Stomach (tissue), 9 donors: ENCODE results near the gene MIPOL1. TPM values are rescaled to one million over a fixed set of nuclear protein-coding genes. Genes with fewer than 3 reads are reported as not detected.

ENCODE experiments used
- DNase-seq, 2 donors: peaks; one replicate each; pipeline versions ENCODE4 v3.0.0 to v3.0.0-alpha.2; 2013 to 2019
- H3K27ac ChIP-seq, 5 donors: fragments of 200-600 bp in 4 of 5; sonication (generic) in 4 of 5; one replicate each; pipeline ENCODE4 v1.5.1; 2013 to 2019; ENCODE audit warnings: mild to moderate bottlenecking in 1 of 5, moderate library complexity in 1 of 5
- H3K27me3 ChIP-seq, 3 donors: fragments of 200-600 bp; sonication (generic); one replicate each; pipeline ENCODE4 v1.5.1; 2017 to 2019; ENCODE audit warnings: mixed run types in 1 of 3
- H3K36me3 ChIP-seq, 4 donors: fragments of 200-600 bp; sonication (generic); 1 replicate in 3 of 4; 2 replicates in 1 of 4; pipeline ENCODE4 v1.5.1; 2016 to 2019
- H3K4me1 ChIP-seq, 4 donors: fragments of 200-600 bp; sonication (generic); one replicate each; pipeline ENCODE4 v1.5.1; 2016 to 2019
- H3K4me3 ChIP-seq, 4 donors: fragments of 200-600 bp; sonication (generic) in 3 of 4; one replicate each; pipeline ENCODE4 v1.5.1; 2016 to 2019; ENCODE audit warnings: mild to moderate bottlenecking in 1 of 4
- H3K9me3 ChIP-seq, 4 donors: fragments of 200-600 bp; sonication (generic); one replicate each; pipeline ENCODE4 v1.5.1; 2016 to 2019
- CTCF ChIP-seq, 7 experiments: fragments of 450-650 bp in 4 of 7; fragments of 200-600 bp in 3 of 7; sonication (generic) in 3 of 7; IDR thresholded peaks; one replicate each; pipeline ENCODE4 v1.5.1; 2016 to 2019; ENCODE audit warnings: antibody characterized with exemption in 7 of 7, control low read depth in 2 of 7, mild to moderate bottlenecking in 1 of 7
- EP300 ChIP-seq: sonication (generic); formaldehyde crosslinking; IDR thresholded peaks from one replicate; pipeline ENCODE4 v1.6.1; 2017; ENCODE audit warnings: antibody characterized with exemption
- POLR2A ChIP-seq, 4 donors: fragments of 450-650 bp; IDR thresholded peaks; one replicate each; pipeline ENCODE4 v1.6.1; 2016; ENCODE audit warnings: antibody characterized with exemption in 4 of 4, control low read depth in 2 of 4, mild to moderate bottlenecking in 1 of 4, moderate library complexity in 1 of 4
- POLR2AphosphoS5 ChIP-seq, 3 donors: sonication (generic); formaldehyde crosslinking; IDR thresholded peaks; one replicate each; pipeline ENCODE4 v1.6.1; 2016; ENCODE audit warnings: antibody characterized with exemption in 3 of 3
- WGBS, 5 donors: extraction: QIAGEN DNeasy Blood & Tissue Kit in 3 of 5; methylation state at CpG; one replicate each; pipeline versions ENCODE4 v1.1.5 to v1.1.7; 2013 to 2018; 5-methylcytosine and 5-hydroxymethylcytosine counted together
- intact Hi-C: fragments of 100-400 bp; cut with DNase I; formaldehyde crosslinking; loops from one replicate; pipeline ENCODE4 v1.15.1; 2023; ENCODE audit warnings: low total_unique reads
- polyA plus RNA-seq, 3 donors: library from polyadenylated mRNA; stranded (reverse); fragments of 200-250 nt; gene quantifications; one replicate each; pipeline ENCODE4 v1.2.3, GENCODE V29; 2013
- total RNA-seq, 5 donors: library from RNA; depleted of rRNA; stranded (reverse); fragments of >200 nt; gene quantifications; one replicate each; pipeline versions ENCODE4 v1.1.0 to v1.2.3, GENCODE V29; 2014 to 2016
- donor health status: healthy with polysubstance abuse.
- donor health status: Bipolar disorder and iron deficiency.
- donor health status: healthy.

Gene MIPOL1
- total and polyA plus RNA-seq, 8 donors: 2.2 to 133 (median 15.8) TPM

GRCh38 chr14:37411079-37411735 lies 213.5 kb downstream of the MIPOL1 start:
- intact Hi-C loops: no loop called here
- Histone ChIP-seq H3K27ac (no peak overlapping the region), H3K36me3 (no peaks in the 10 kb centered on the region), H3K9me3 (no peaks in the 10 kb centered on the region), H3K27me3 (no peaks in the 10 kb centered on the region), H3K4me1 (no peaks in the 10 kb centered on the region), H3K4me3 (no peak overlapping the region)
- TF ChIP-seq POLR2AphosphoS5 (IDR thresholded peaks at IDR 0.05) (no peak), EP300 (no peak), POLR2A (IDR thresholded peaks at IDR 0.05) (no peak), CTCF (IDR thresholded peaks at IDR 0.05) (no peak)
- DNase-seq: no peak
- WGBS, 5 donors: 80 to 85% (median 81%) methylated on average over 3 of the region's 3 CpGs

- no peak overlapping the region for H3K4me3 ChIP-seq
- no peak for DNase-seq
- no peak for TF ChIP-seq POLR2AphosphoS5 (IDR thresholded peaks at IDR 0.05)
- TF ChIP-seq CTCF (IDR thresholded peaks at IDR 0.05): no peak
- TF ChIP-seq POLR2A (IDR thresholded peaks at IDR 0.05): no peak
- TF ChIP-seq EP300: no peak
- H3K36me3 ChIP-seq: no peaks in the 10 kb centered on the region
- WGBS, 5 donors: 89 to 95% (median 93%) methylated on average over 1 of the region's 1 CpG
- H3K27me3 ChIP-seq: no peaks in the 10 kb centered on the region
- intact Hi-C loops: no loop called here
- H3K27ac ChIP-seq: no peak overlapping the region
- H3K9me3 ChIP-seq: no peaks in the 10 kb centered on the region
- no peaks in the 10 kb centered on the region for H3K4me1 ChIP-seq
Observed at GRCh38 chr14:37413050-37413449, 215.3 kb downstream of the MIPOL1 start.

GRCh38 chr14:37413504-37414003 lies 215.8 kb downstream of the MIPOL1 start:
- intact Hi-C loops: no loop called here
- 77 to 93% (median 81%) methylated on average over 3 of the region's 3 CpGs for WGBS, 5 donors
- no peaks in the 10 kb centered on the region for H3K9me3 ChIP-seq
- no peaks in the 10 kb centered on the region for H3K27me3 ChIP-seq
- no peak overlapping the region for H3K27ac ChIP-seq
- no peaks in the 10 kb centered on the region for H3K36me3 ChIP-seq
- H3K4me3 ChIP-seq: no peak overlapping the region
- no peaks in the 10 kb centered on the region for H3K4me1 ChIP-seq
- TF ChIP-seq POLR2AphosphoS5 (IDR thresholded peaks at IDR 0.05): no peak
- no peak for DNase-seq

GRCh38 chr14:37416264-37416663 lies 218.5 kb downstream of the MIPOL1 start:
- WGBS, 5 donors: 95 to 99% (median 96%) methylated on average over 2 of the region's 2 CpGs
- no peak overlapping the region for H3K4me3 ChIP-seq
- no peaks in the 10 kb centered on the region for H3K9me3 ChIP-seq
- TF ChIP-seq POLR2AphosphoS5 (IDR thresholded peaks at IDR 0.05): no peak
- TF ChIP-seq POLR2A (IDR thresholded peaks at IDR 0.05): no peak
- no peak for TF ChIP-seq EP300
- no peak for TF ChIP-seq CTCF (IDR thresholded peaks at IDR 0.05)
- no peak for DNase-seq
- no peak overlapping the region for H3K27ac ChIP-seq
- intact Hi-C loops: no loop called here
- no peaks in the 10 kb centered on the region for H3K36me3 ChIP-seq
- H3K27me3 ChIP-seq: no peaks in the 10 kb centered on the region
- H3K4me1 ChIP-seq: no peaks in the 10 kb centered on the region

GRCh38 chr14:37417151-37417550 lies 219.4 kb downstream of the MIPOL1 start:
- Histone ChIP-seq H3K36me3 (no peaks in the 10 kb centered on the region), H3K27me3 (no peaks in the 10 kb centered on the region), H3K9me3 (no peaks in the 10 kb centered on the region), H3K4me1 (no peaks in the 10 kb centered on the region), H3K27ac (no peak overlapping the region), H3K4me3 (no peak overlapping the region)
- TF ChIP-seq CTCF (IDR thresholded peaks at IDR 0.05): no peak
- no peak for TF ChIP-seq EP300
- no peak for TF ChIP-seq POLR2AphosphoS5 (IDR thresholded peaks at IDR 0.05)
- no peak for TF ChIP-seq POLR2A (IDR thresholded peaks at IDR 0.05)
- intact Hi-C loops: no loop called here
- WGBS, 5 donors: 81 to 96% (median 85%) methylated on average over 1 of the region's 1 CpG
- no peak for DNase-seq
